ENCODE data around the gene PAMR1. TPM values are rescaled to one million over a fixed set of nuclear protein-coding genes. Genes with fewer than 3 reads are reported as not detected.
A peak's percentile ranks its signal among the peaks of the same experiment; 100 is the strongest.

PAMR1 gene
- total RNA-seq, 1 donor from 2014 or later = 0.82 TPM

- Mint-ChIP-seq H3K4me3 (ENCODE audit: unreplicated experiment) (no peak overlapping the region), H3K9me3 (ENCODE audit: unreplicated experiment) (no peaks in the 10 kb centered on the region), H3K27me3 (ENCODE audit: unreplicated experiment) (peaks cover 6% of the 10 kb centered on the region), H3K27ac (ENCODE audit: unreplicated experiment) (no peak overlapping the region), H3K4me1 (ENCODE audit: unreplicated experiment) (peaks cover 5% of the 10 kb centered on the region), H3K36me3 (ENCODE audit: low read depth, unreplicated experiment) (peaks cover 3% of the 10 kb centered on the region)
- no peak for TF ChIP-seq CTCF (IDR thresholded peaks at IDR 0.05; ENCODE audit: unreplicated experiment)
- no peak for DNase-seq (ENCODE audit: low spot score)
These were observed 110.6 kb downstream of the PAMR1 start for GRCh38 chr11:35414776-35415175.

DNA sequence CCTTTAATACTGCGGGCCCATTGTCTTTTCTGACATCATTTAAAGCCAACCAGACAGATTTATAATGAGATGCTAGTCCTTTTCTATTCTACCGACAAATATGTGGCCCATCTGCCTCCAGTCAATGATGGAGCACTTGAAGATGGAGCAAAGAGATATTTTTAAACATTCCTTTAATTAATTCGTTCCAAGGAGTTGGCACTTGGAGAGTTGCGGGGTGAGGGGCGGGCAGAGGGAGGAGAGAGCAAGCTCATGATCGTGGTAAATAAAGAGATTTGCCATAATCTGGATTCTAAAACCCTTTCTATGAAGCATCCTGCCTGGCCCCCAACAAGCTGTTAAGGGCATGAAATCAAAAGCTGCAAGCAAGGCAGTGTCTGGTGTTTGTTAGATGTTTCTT is 111.1 kb downstream of the PAMR1 start:
- no peak overlapping the region for H3K4me3 Mint-ChIP-seq (ENCODE audit: unreplicated experiment)
- H3K36me3 Mint-ChIP-seq (ENCODE audit: low read depth, unreplicated experiment) = peaks cover 3% of the 10 kb centered on the region
- peaks cover 5% of the 10 kb centered on the region for H3K4me1 Mint-ChIP-seq (ENCODE audit: unreplicated experiment)
- TF ChIP-seq CTCF (IDR thresholded peaks at IDR 0.05; ENCODE audit: unreplicated experiment) = no peak
- no peak overlapping the region for H3K27ac Mint-ChIP-seq (ENCODE audit: unreplicated experiment)
- peaks cover 6% of the 10 kb centered on the region for H3K27me3 Mint-ChIP-seq (ENCODE audit: unreplicated experiment)
- no peak for DNase-seq (ENCODE audit: low spot score)
- no peaks in the 10 kb centered on the region for H3K9me3 Mint-ChIP-seq (ENCODE audit: unreplicated experiment)

GRCh38 chr11:35413598-35413997 is 111.8 kb downstream of the PAMR1 start:
- Mint-ChIP-seq H3K4me1 (ENCODE audit: unreplicated experiment) (peaks cover 4% of the 10 kb centered on the region), H3K27ac (ENCODE audit: unreplicated experiment) (no peak overlapping the region), H3K36me3 (ENCODE audit: low read depth, unreplicated experiment) (peaks cover 3% of the 10 kb centered on the region), H3K9me3 (ENCODE audit: unreplicated experiment) (no peaks in the 10 kb centered on the region), H3K27me3 (ENCODE audit: unreplicated experiment) (peaks cover 6% of the 10 kb centered on the region), H3K4me3 (ENCODE audit: unreplicated experiment) (no peak overlapping the region)
- DNase-seq (ENCODE audit: low spot score) = no peak
- TF ChIP-seq CTCF (IDR thresholded peaks at IDR 0.05; ENCODE audit: unreplicated experiment) = no peak

- no peak for DNase-seq (ENCODE audit: low spot score)
- H3K27me3 Mint-ChIP-seq (ENCODE audit: unreplicated experiment) = peaks cover 4% of the 10 kb centered on the region
These were observed 113.1 kb downstream of the PAMR1 start for GRCh38 chr11:35412285-35412684.

DNA sequence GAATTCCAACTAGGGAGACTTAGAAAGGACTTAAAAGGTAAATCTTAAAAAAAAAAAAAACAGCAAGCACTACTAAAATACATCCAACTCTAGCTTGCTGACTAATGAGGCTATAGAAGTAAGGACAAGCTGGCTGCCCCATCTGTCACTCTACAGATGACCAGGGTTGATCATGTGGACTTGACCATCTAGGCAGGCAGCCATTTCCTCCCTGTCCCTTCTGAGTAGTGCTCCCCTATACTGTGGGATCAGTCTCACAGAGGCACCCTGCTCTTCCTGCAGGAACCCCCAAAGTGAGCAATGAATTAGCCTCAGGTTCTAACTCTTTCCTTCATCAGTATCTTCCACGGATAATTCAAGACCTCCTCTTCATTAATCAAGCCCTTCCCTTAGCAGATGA is 118.4 kb downstream of the PAMR1 start:
- TF ChIP-seq CTCF (IDR thresholded peaks at IDR 0.05; ENCODE audit: unreplicated experiment) = no peak
- no peaks in the 10 kb centered on the region for H3K9me3 Mint-ChIP-seq (ENCODE audit: unreplicated experiment)
- no peaks in the 10 kb centered on the region for H3K36me3 Mint-ChIP-seq (ENCODE audit: low read depth, unreplicated experiment)
- no peak overlapping the region for H3K27ac Mint-ChIP-seq (ENCODE audit: unreplicated experiment)
- DNase-seq (ENCODE audit: low spot score) = no peak
- no peaks in the 10 kb centered on the region for H3K4me1 Mint-ChIP-seq (ENCODE audit: unreplicated experiment)
- H3K4me3 Mint-ChIP-seq (ENCODE audit: unreplicated experiment) = no peak overlapping the region
- H3K27me3 Mint-ChIP-seq (ENCODE audit: unreplicated experiment) = no peaks in the 10 kb centered on the region

More at GRCh38 chr11:35412285-35412684, 113.1 kb downstream of the PAMR1 start:
- peak; percentile 41 for TF ChIP-seq CTCF (IDR thresholded peaks at IDR 0.05; ENCODE audit: unreplicated experiment)
- no peak overlapping the region for H3K4me3 Mint-ChIP-seq (ENCODE audit: unreplicated experiment)
- H3K27ac Mint-ChIP-seq (ENCODE audit: unreplicated experiment) = no peak overlapping the region
- H3K4me1 Mint-ChIP-seq (ENCODE audit: unreplicated experiment) = no peaks in the 10 kb centered on the region
- H3K9me3 Mint-ChIP-seq (ENCODE audit: unreplicated experiment) = no peaks in the 10 kb centered on the region
- H3K36me3 Mint-ChIP-seq (ENCODE audit: low read depth, unreplicated experiment) = no peaks in the 10 kb centered on the region
